WTC11 (cell line): Measurements from ENCODE around the gene TMEM95. TPM values are rescaled to one million over a fixed set of nuclear protein-coding genes. Genes with fewer than 3 reads are reported as not detected.

ENCODE experiments used
- ATAC-seq: fragments of 200-7000 bp; cut with Tn5 transposase; 2 replicates; pipeline ENCODE4 v1.10.0; 2021; ENCODE audit warnings: mild to moderate bottlenecking, moderate library complexity
- CTCF ChIA-PET: fragments of 300-600 bp; sonication (Branson Sonifier 250); formaldehyde crosslinking; loops from one replicate; lab custom pipeline; 2021; ENCODE audit warnings: antibody characterized with exemption; lab: Charles Lee
- POLR2A ChIA-PET: fragments of 350-600 bp; sonication (Branson Sonifier 250); formaldehyde crosslinking; loops from one replicate; lab custom pipeline; 2021; ENCODE audit warnings: antibody characterized with exemption; lab: Charles Lee
- DNase-seq: peaks from one replicate; pipeline ENCODE4 v3.0.0; 2021; ENCODE audit warnings: low spot score
- H3K27ac Mint-ChIP-seq: 2 replicates; pipeline ENCODE4 v1.8.0; 2021; ENCODE audit warnings: mixed read lengths
- H3K27me3 Mint-ChIP-seq: 2 replicates; pipeline ENCODE4 v1.8.0; 2021; ENCODE audit warnings: low read depth, mild to moderate bottlenecking, moderate library complexity, mixed read lengths
- H3K36me3 Mint-ChIP-seq: 2 replicates; pipeline ENCODE4 v1.8.0; 2021; ENCODE audit warnings: mixed read lengths
- H3K4me1 Mint-ChIP-seq: 2 replicates; pipeline ENCODE4 v1.8.0; 2022; ENCODE audit warnings: mixed read lengths
- H3K4me3 Mint-ChIP-seq: 2 replicates; pipeline ENCODE4 v1.8.0; 2021; ENCODE audit warnings: mild to moderate bottlenecking, moderate library complexity, mixed read lengths
- H3K9me3 Mint-ChIP-seq: 2 replicates; pipeline ENCODE4 v1.8.0; 2021; ENCODE audit warnings: mixed read lengths
- ATF1 ChIP-seq: sonication (generic); formaldehyde crosslinking; IDR thresholded peaks from 2 replicates; pipeline ENCODE4 v1.8.1; 2023; ENCODE audit warnings: mild to moderate bottlenecking, moderate library complexity, missing genetic modification reagents
- CBFB ChIP-seq: sonication (generic); formaldehyde crosslinking; IDR thresholded peaks from 2 replicates; pipeline ENCODE4 v1.8.1; 2022; ENCODE audit warnings: mild to moderate bottlenecking, low read depth, missing genetic modification reagents
- EMX1 ChIP-seq: fragments of 250-450 bp; sonication (Bioruptor Pico); IDR thresholded peaks from 2 replicates; pipeline ENCODE4 v1.8.0; 2021; ENCODE audit warnings: mild to moderate bottlenecking
- JUN ChIP-seq: sonication (generic); formaldehyde crosslinking; IDR thresholded peaks from 2 replicates; pipeline ENCODE4 v1.8.0; 2023; ENCODE audit warnings: mild to moderate bottlenecking, missing genetic modification reagents
- NFYB ChIP-seq: sonication (generic); formaldehyde crosslinking; conservative IDR thresholded peaks from 2 replicates; pipeline ENCODE4 v1.8.0; 2022; ENCODE audit warnings: low read depth, missing genetic modification reagents
- SOX15 ChIP-seq: fragments of 250-450 bp; sonication (Bioruptor Pico); IDR thresholded peaks from 2 replicates; pipeline ENCODE4 v1.9.0; 2021; ENCODE audit warnings: mild to moderate bottlenecking
- TCF7 ChIP-seq: sonication (generic); formaldehyde crosslinking; IDR thresholded peaks from 2 replicates; pipeline ENCODE4 v1.8.0; 2022; ENCODE audit warnings: mild to moderate bottlenecking, low read depth, missing genetic modification reagents, moderate library complexity
- ZBTB21 ChIP-seq: sonication (generic); formaldehyde crosslinking; IDR thresholded peaks from 2 replicates; pipeline ENCODE4 v1.8.1; 2023; ENCODE audit warnings: mild to moderate bottlenecking, missing genetic modification reagents, borderline replicate concordance
- ZNF219 ChIP-seq: sonication (generic); formaldehyde crosslinking; IDR thresholded peaks from 2 replicates; pipeline ENCODE4 v1.8.0; 2023; ENCODE audit warnings: missing genetic modification reagents, mild to moderate bottlenecking, borderline replicate concordance
- ZNF263 ChIP-seq: sonication (generic); formaldehyde crosslinking; IDR thresholded peaks from 2 replicates; pipeline ENCODE4 v1.8.1; 2022; ENCODE audit warnings: low read depth, mild to moderate bottlenecking, moderate library complexity, missing genetic modification reagents
- ZNF671 ChIP-seq: fragments of 250-450 bp; sonication (Bioruptor Pico); IDR thresholded peaks from 2 replicates; pipeline ENCODE4 v1.8.0; 2021; ENCODE audit warnings: mild to moderate bottlenecking
- total RNA-seq: library from RNA; stranded (reverse); gene quantifications from 3 replicates; pipeline ENCODE4 v1.2.3, GENCODE V29; 2021
- TF ChIP-seq, protein P1 (sequence below): sonication (generic); formaldehyde crosslinking; IDR thresholded peaks from 2 replicates; pipeline ENCODE4 v1.8.1; 2023; ENCODE audit warnings: mild to moderate bottlenecking, missing genetic modification reagents, moderate library complexity
- TF ChIP-seq, protein P2 (sequence below): sonication (generic); formaldehyde crosslinking; IDR thresholded peaks from 2 replicates; pipeline ENCODE4 v1.8.0; 2022; ENCODE audit warnings: mild to moderate bottlenecking, missing genetic modification reagents
- TF ChIP-seq, protein P3 (sequence below): sonication (generic); formaldehyde crosslinking; IDR thresholded peaks from 2 replicates; pipeline ENCODE4 v1.8.1; 2023; ENCODE audit warnings: mild to moderate bottlenecking, missing genetic modification reagents
- TF ChIP-seq, protein P4 (sequence below): fragments of 200-600 bp; IDR thresholded peaks from 2 replicates; pipeline ENCODE4 v1.8.0; 2022; ENCODE audit warnings: antibody characterized with exemption
- TF ChIP-seq, protein P5 (sequence below): fragments of 250-450 bp; sonication (Bioruptor Pico); IDR thresholded peaks from 2 replicates; pipeline ENCODE4 v1.9.0; 2021; ENCODE audit warnings: mild to moderate bottlenecking
- TF ChIP-seq, protein P6 (sequence below): sonication (generic); formaldehyde crosslinking; IDR thresholded peaks from 2 replicates; pipeline ENCODE4 v1.8.0; 2023; ENCODE audit warnings: mild to moderate bottlenecking, missing genetic modification reagents

The TMEM95 gene
- total RNA-seq, 1 experiment from 2014 or later = not detected

DNA sequence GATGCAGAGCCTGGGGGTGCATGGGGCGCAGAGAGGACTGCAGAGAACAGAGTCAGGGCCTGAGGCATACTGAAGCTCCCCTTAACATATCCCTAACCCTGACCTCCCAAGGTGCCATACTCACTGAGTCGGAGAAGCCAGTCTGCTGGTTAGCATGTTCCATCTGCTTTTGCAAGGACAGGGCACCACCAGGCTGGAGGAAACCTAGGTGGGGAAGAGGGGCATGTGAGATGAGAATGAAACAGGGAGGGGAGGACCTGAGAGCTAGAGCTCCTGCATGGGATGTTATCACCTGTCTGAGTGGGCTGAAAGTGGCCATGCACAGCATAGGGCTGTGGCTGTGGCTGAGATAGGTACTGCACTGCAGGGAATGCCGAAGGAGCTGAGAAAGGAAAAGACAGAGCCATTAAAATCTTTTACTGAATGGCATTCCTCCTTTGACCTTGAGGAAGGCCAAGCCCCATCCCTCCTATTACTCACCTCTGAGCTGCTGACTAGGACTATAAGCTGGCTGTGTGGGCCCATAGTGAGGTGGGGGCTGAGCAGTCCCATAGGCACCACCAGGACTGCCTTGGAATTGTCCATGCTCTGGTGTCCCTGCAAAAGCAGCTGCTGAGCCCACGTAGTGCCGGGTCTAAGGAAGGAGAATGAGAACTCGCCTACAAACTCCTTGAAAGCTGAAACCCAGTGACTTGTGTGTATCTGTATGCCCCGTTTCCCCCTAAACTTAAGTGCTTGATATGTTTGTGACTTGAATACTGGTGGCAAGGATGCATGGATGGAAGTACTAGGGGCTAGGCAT lies 41.7 kb upstream of the TMEM95 start:
- ATAC-seq (peak; percentile 59), DNase-seq (no peak)
- POLR2A ChIA-PET = interaction anchor here (1.3 to 3.9 kb wide), 3 partner anchors 16 to 247 kb away, joined by 3 to 21 read pairs (median 4); partner anchors contain the start of genes ACADVL, DLG4 and NEURL4
- Mint-ChIP-seq H3K27ac (peak overlapping the region; percentile 70), H3K27me3 (no peaks in the 10 kb centered on the region), H3K4me1 (peaks cover 41% of the 10 kb centered on the region), H3K36me3 (peaks cover 54% of the 10 kb centered on the region), H3K4me3 (peak overlapping the region; percentile 73), H3K9me3 (no peaks in the 10 kb centered on the region)
- CTCF ChIA-PET = interaction anchor here (0.8 to 3.3 kb wide), 14 partner anchors 16 to 267 kb away, joined by 3 to 19 read pairs (median 5); partner anchors contain the start of genes GABARAP, NEURL4, SLC2A4 and TMEM256
- peak; percentile 73 for TF ChIP-seq ZNF671 (CRISPR knock-in tag)
- TF ChIP-seq, protein P1, sequence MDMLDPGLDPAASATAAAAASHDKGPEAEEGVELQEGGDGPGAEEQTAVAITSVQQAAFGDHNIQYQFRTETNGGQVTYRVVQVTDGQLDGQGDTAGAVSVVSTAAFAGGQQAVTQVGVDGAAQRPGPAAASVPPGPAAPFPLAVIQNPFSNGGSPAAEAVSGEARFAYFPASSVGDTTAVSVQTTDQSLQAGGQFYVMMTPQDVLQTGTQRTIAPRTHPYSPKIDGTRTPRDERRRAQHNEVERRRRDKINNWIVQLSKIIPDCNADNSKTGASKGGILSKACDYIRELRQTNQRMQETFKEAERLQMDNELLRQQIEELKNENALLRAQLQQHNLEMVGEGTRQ = no peak
- peak; percentile 82 for TF ChIP-seq EMX1 (CRISPR knock-in tag)
- no peak for TF ChIP-seq ATF1 (CRISPR knock-in tag)

DNA sequence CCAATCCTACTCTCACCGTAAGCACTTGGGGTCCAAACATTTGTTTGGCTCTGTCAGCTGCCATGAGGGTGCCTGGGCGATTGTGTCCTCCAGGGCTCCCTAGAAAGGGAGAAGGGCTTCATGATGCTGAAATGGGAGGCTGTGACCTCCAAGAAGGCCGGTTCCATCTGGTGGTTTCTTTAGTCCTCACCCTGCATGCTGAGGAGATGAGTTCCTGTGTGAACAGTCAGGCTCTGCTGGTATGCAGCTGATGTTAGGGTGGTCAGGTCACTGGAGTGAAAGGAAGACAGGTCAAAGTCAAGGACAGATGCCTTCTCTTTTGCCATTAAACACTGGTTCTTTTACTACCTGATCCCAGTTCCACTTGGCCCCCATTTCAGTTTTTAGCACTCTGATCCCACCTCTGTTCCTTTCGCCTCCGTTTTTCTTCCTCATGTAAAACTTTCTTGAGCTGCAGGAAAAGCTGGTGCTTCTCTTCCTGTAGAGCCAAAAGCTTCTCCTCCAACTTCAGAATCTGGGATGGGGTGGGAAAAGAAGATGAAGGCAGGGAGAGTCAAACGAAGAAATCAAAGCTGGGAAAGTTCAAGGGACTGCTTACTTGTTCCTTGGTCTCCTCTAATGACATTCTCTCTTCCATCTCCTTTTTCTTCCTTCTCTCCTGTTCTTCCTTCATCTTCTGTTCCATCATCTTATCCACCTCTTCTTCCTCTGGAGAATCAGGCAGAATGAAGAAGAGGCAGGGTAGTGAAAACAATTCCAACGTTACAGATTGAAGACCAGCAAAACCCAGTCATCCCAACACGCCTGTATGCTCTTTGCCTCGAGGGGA lies 40.9 kb upstream of the TMEM95 start:
- Mint-ChIP-seq H3K4me1 (peaks cover 38% of the 10 kb centered on the region), H3K36me3 (peaks cover 58% of the 10 kb centered on the region), H3K27ac (peak overlapping the region; percentile 95), H3K4me3 (peak overlapping the region; percentile 73), H3K27me3 (no peaks in the 10 kb centered on the region), H3K9me3 (no peaks in the 10 kb centered on the region)
- ATAC-seq = no peak
- CTCF ChIA-PET = interaction anchor here (0.8 to 3.3 kb wide), 15 partner anchors 15 to 275 kb away, joined by 3 to 19 read pairs (median 5); partner anchors contain the start of genes GABARAP, NEURL4, SLC2A4 and TMEM256
- no peak for DNase-seq
- POLR2A ChIA-PET = interaction anchor here (1.3 to 3.9 kb wide), 4 partner anchors 15 to 246 kb away, joined by 3 to 21 read pairs (median 4); partner anchors contain the start of genes ACADVL, ACAP1, DLG4 and NEURL4
- TF ChIP-seq JUN (CRISPR knock-in tag) (no peak), CBFB (CRISPR knock-in tag) (no peak), SOX15 (CRISPR knock-in tag) (no peak)
- TF ChIP-seq, protein P2, sequence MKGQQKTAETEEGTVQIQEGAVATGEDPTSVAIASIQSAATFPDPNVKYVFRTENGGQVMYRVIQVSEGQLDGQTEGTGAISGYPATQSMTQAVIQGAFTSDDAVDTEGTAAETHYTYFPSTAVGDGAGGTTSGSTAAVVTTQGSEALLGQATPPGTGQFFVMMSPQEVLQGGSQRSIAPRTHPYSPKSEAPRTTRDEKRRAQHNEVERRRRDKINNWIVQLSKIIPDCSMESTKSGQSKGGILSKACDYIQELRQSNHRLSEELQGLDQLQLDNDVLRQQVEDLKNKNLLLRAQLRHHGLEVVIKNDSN = no peak
- TF ChIP-seq, protein P3, sequence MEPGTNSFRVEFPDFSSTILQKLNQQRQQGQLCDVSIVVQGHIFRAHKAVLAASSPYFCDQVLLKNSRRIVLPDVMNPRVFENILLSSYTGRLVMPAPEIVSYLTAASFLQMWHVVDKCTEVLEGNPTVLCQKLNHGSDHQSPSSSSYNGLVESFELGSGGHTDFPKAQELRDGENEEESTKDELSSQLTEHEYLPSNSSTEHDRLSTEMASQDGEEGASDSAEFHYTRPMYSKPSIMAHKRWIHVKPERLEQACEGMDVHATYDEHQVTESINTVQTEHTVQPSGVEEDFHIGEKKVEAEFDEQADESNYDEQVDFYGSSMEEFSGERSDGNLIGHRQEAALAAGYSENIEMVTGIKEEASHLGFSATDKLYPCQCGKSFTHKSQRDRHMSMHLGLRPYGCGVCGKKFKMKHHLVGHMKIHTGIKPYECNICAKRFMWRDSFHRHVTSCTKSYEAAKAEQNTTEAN (CRISPR knock-in tag) = no peak
- TF ChIP-seq, protein P4, sequence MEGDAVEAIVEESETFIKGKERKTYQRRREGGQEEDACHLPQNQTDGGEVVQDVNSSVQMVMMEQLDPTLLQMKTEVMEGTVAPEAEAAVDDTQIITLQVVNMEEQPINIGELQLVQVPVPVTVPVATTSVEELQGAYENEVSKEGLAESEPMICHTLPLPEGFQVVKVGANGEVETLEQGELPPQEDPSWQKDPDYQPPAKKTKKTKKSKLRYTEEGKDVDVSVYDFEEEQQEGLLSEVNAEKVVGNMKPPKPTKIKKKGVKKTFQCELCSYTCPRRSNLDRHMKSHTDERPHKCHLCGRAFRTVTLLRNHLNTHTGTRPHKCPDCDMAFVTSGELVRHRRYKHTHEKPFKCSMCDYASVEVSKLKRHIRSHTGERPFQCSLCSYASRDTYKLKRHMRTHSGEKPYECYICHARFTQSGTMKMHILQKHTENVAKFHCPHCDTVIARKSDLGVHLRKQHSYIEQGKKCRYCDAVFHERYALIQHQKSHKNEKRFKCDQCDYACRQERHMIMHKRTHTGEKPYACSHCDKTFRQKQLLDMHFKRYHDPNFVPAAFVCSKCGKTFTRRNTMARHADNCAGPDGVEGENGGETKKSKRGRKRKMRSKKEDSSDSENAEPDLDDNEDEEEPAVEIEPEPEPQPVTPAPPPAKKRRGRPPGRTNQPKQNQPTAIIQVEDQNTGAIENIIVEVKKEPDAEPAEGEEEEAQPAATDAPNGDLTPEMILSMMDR = no peak

DNA sequence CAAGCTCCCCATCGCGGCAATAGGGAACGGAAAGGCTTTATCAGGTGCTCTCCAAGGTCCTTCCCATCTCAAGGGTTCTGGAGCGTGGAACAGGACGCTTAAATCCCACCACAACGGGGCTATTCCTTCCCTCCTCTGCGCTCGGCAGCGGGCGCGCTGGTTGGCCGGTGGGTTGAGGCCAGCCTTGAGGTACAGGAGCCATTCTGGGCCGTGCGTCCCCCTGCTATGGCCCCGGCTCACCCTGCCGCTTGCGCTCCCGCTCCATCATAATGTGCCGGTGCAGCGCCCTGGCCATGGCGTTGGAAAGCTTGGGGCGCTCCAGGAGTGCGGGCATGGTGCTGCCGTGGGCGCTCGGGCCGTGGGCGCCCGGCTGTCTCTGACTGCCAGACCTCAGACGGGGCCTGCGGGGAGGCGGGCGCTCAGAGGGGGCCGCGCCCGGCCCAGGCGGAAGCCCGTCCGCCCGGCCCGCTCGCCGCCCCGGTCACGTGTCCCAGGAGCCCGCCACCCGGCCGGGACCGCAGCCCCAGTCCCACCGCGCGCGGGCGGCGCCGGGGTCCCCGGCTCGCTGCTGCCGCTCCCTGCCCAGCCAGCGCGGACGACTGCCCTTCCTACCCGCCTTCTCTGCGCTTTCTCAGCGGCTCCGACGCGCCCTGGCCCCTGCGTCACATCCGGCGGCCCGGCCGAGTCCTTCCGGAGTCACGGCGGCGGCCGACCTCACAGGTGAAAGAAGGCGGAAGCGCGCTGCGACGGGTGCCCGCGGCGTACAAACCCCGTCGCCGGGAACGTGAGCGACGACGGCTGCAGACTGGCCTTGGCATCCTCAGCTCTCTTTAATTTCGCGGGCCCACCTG lies 40.0 kb upstream of the TMEM95 start, which contains the start of gene GPS2:
TSS of gene GPS2 (minus strand) at position 642 of the 851 bp plus-strand sequence. CDS start at position 334, 308 bp downstream.
- ATAC-seq = peak; percentile 55
- POLR2A ChIA-PET = interaction anchor here (0.6 to 3.9 kb wide), 5 partner anchors 15 to 245 kb away, joined by 3 to 21 read pairs (median 4); partner anchors contain the start of genes ACADVL, ACAP1, DLG4 and NEURL4
- Mint-ChIP-seq H3K4me1 (peaks cover 30% of the 10 kb centered on the region), H3K4me3 (peak within 1 kb of the TSS; percentile 75), H3K27ac (peak within 1 kb of the TSS; percentile 95), H3K27me3 (no peaks in the 10 kb centered on the region), H3K36me3 (peaks cover 50% of the 10 kb centered on the region), H3K9me3 (no peaks in the 10 kb centered on the region)
- CTCF ChIA-PET = interaction anchor here (0.8 to 3.3 kb wide), 7 partner anchors 15 to 274 kb away, joined by 3 to 19 read pairs (median 6); partner anchors contain the start of genes NEURL4 and SLC2A4
- peak; percentile 92 for DNase-seq
- TF ChIP-seq NFYB (CRISPR knock-in tag) = no peak; the same call in 1 of the 2 replicates
- no peak for TF ChIP-seq TCF7
- TF ChIP-seq EMX1 (CRISPR knock-in tag) = 0 out of 2 replicates have a peak, but pooled peaks have one; percentile 53
- TF ChIP-seq, protein P5, sequence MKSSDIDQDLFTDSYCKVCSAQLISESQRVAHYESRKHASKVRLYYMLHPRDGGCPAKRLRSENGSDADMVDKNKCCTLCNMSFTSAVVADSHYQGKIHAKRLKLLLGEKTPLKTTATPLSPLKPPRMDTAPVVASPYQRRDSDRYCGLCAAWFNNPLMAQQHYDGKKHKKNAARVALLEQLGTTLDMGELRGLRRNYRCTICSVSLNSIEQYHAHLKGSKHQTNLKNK (CRISPR knock-in tag) = no peak
- TF ChIP-seq, protein P6, sequence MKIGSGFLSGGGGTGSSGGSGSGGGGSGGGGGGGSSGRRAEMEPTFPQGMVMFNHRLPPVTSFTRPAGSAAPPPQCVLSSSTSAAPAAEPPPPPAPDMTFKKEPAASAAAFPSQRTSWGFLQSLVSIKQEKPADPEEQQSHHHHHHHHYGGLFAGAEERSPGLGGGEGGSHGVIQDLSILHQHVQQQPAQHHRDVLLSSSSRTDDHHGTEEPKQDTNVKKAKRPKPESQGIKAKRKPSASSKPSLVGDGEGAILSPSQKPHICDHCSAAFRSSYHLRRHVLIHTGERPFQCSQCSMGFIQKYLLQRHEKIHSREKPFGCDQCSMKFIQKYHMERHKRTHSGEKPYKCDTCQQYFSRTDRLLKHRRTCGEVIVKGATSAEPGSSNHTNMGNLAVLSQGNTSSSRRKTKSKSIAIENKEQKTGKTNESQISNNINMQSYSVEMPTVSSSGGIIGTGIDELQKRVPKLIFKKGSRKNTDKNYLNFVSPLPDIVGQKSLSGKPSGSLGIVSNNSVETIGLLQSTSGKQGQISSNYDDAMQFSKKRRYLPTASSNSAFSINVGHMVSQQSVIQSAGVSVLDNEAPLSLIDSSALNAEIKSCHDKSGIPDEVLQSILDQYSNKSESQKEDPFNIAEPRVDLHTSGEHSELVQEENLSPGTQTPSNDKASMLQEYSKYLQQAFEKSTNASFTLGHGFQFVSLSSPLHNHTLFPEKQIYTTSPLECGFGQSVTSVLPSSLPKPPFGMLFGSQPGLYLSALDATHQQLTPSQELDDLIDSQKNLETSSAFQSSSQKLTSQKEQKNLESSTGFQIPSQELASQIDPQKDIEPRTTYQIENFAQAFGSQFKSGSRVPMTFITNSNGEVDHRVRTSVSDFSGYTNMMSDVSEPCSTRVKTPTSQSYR = no peak
- TF ChIP-seq ZNF219 (CRISPR knock-in tag) = no peak
- TF ChIP-seq ZNF263 (CRISPR knock-in tag) = no peak
- peak; percentile 78; the same call in 1 of the 2 replicates for TF ChIP-seq ZBTB21 (CRISPR knock-in tag)
